Neural cell (in vitro differentiated cells): ENCODE data around the gene RPS19BP1. TPM values are rescaled to one million over a fixed set of nuclear protein-coding genes. Genes with fewer than 3 reads are reported as not detected.

Experiments used
- H2AFZ ChIP-seq: fragments of 200-600, 300-800 bp; sonication (generic), shearing (Covaris generic); 2 replicates; pipeline ENCODE4 v1.6.0; 2014; ENCODE audit warnings: low read depth, mild to moderate bottlenecking, antibody characterized with exemption, low read length, moderate library complexity
- H3F3A ChIP-seq: fragments of 200-600 bp; shearing (Covaris generic); 2 replicates; pipeline ENCODE4 v1.6.1; 2016; ENCODE audit warnings: mild to moderate bottlenecking, moderate library complexity, mixed read lengths, antibody characterized with exemption, low read length; ENCODE audit not compliant: insufficient read depth, poor library complexity, severe bottlenecking
- H3K27ac ChIP-seq: fragments of 200-600, 300-800 bp; sonication (generic), shearing (Covaris generic); 2 replicates; pipeline ENCODE4 v1.5.1; 2014; ENCODE audit warnings: mild to moderate bottlenecking, low read length, moderate library complexity
- H3K27me3 ChIP-seq: fragments of 300-800, 200-600 bp; sonication (generic), shearing (Covaris generic); 2 replicates; pipeline ENCODE4 v1.6.0; 2014; ENCODE audit warnings: mild to moderate bottlenecking, low read depth, low read length, moderate library complexity; ENCODE audit not compliant: insufficient read depth
- H3K36me3 ChIP-seq: fragments of 300-800, 200-600 bp; sonication (generic), shearing (Covaris generic); 2 replicates; pipeline ENCODE4 v1.5.1; 2014; ENCODE audit warnings: mild to moderate bottlenecking, antibody characterized with exemption, low read length, moderate library complexity; ENCODE audit not compliant: insufficient read depth
- H3K4me2 ChIP-seq: fragments of 300-800, 200-600 bp; sonication (generic), shearing (Covaris generic); 2 replicates; pipeline ENCODE4 v1.6.0; 2014; ENCODE audit warnings: mild to moderate bottlenecking, low read length
- H3K4me3 ChIP-seq: fragments of 300-800, 200-600 bp; sonication (generic), shearing (Covaris generic); 2 replicates; pipeline ENCODE4 v1.5.1; 2014; ENCODE audit warnings: mild to moderate bottlenecking, low read length, moderate library complexity
- H3K79me2 ChIP-seq: fragments of 200-600 bp; shearing (Covaris generic); replicated peaks from 2 replicates; pipeline ENCODE4 v1.6.0; 2014; ENCODE audit warnings: mild to moderate bottlenecking, low read length, moderate library complexity; ENCODE audit not compliant: insufficient read depth
- H3K9ac ChIP-seq: fragments of 300-800, 200-600 bp; sonication (generic), shearing (Covaris generic); 2 replicates; pipeline ENCODE4 v1.6.1; 2016; ENCODE audit warnings: mild to moderate bottlenecking, low read length, mixed read lengths
- H3K9me2 ChIP-seq: fragments of 200-600 bp; shearing (Covaris generic); 2 replicates; pipeline ENCODE4 v1.6.1; 2016; ENCODE audit warnings: mild to moderate bottlenecking, low read length, mixed read lengths; ENCODE audit not compliant: insufficient read depth
- H3K9me3 ChIP-seq: fragments of 200-600, 300-800 bp; sonication (generic), shearing (Covaris generic); 2 replicates; pipeline ENCODE4 v1.6.1; 2016; ENCODE audit warnings: mild to moderate bottlenecking, mixed run types, low read length, moderate library complexity, mixed read lengths
- H4K20me1 ChIP-seq: fragments of 200-600 bp; shearing (Covaris generic); 2 replicates; pipeline ENCODE4 v1.6.1; 2016; ENCODE audit warnings: mild to moderate bottlenecking, mixed run types; ENCODE audit not compliant: insufficient read depth
- EP300 ChIP-seq: fragments of 450-650 bp; conservative IDR thresholded peaks from 2 replicates; pipeline ENCODE4 v1.6.1; 2014; ENCODE audit warnings: antibody characterized with exemption, mild to moderate bottlenecking, moderate library complexity; ENCODE audit not compliant: poor library complexity, severe bottlenecking
- EZH2 ChIP-seq: fragments of 200-600, 300-800 bp; shearing (Covaris generic), sonication (generic); IDR thresholded peaks from 2 replicates; pipeline ENCODE4 v1.6.1; 2014; ENCODE audit warnings: antibody characterized with exemption, low read length, borderline replicate concordance, mild to moderate bottlenecking; ENCODE audit not compliant: insufficient read depth, poor library complexity, severe bottlenecking
- MXI1 ChIP-seq: fragments of 450-650 bp; conservative IDR thresholded peaks from 2 replicates; pipeline ENCODE4 v1.6.1; 2014; ENCODE audit warnings: antibody characterized with exemption, mild to moderate bottlenecking; ENCODE audit not compliant: poor library complexity, severe bottlenecking
- POLR2AphosphoS5 ChIP-seq: IDR thresholded peaks from 2 replicates; pipeline ENCODE4 v1.6.1; 2012
- RAD21 ChIP-seq: fragments of 450-650 bp; conservative IDR thresholded peaks from 2 replicates; pipeline ENCODE4 v1.6.1; 2014; ENCODE audit warnings: antibody characterized with exemption, mild to moderate bottlenecking, moderate library complexity
- SMC3 ChIP-seq: fragments of 450-650 bp; conservative IDR thresholded peaks from 2 replicates; pipeline ENCODE4 v1.6.1; 2014; ENCODE audit warnings: antibody characterized with exemption, mild to moderate bottlenecking, moderate library complexity; ENCODE audit not compliant: poor library complexity
- TAF1 ChIP-seq: IDR thresholded peaks from 2 replicates; pipeline ENCODE4 v1.6.1; 2012; ENCODE audit warnings: low read depth
- polyA plus RNA-seq: library from polyadenylated mRNA; depleted of rRNA; stranded (reverse); fragments of >200 nt; gene quantifications from 2 replicates; pipeline ENCODE4 v1.2.3, GENCODE V29; 2014
- TF ChIP-seq, protein P1 (sequence below): IDR thresholded peaks from 2 replicates; pipeline ENCODE4 v1.6.1; 2012; ENCODE audit warnings: borderline replicate concordance
- TF ChIP-seq, protein P2 (sequence below): fragments of 450-650 bp; IDR thresholded peaks from 2 replicates; pipeline ENCODE4 v1.5.1; 2014; ENCODE audit warnings: antibody characterized with exemption, mild to moderate bottlenecking, moderate library complexity; ENCODE audit not compliant: poor library complexity, severe bottlenecking

RPS19BP1 gene
- polyA plus RNA-seq, 1 donor from 2014 or later: 164 TPM

- TF ChIP-seq, protein P1, sequence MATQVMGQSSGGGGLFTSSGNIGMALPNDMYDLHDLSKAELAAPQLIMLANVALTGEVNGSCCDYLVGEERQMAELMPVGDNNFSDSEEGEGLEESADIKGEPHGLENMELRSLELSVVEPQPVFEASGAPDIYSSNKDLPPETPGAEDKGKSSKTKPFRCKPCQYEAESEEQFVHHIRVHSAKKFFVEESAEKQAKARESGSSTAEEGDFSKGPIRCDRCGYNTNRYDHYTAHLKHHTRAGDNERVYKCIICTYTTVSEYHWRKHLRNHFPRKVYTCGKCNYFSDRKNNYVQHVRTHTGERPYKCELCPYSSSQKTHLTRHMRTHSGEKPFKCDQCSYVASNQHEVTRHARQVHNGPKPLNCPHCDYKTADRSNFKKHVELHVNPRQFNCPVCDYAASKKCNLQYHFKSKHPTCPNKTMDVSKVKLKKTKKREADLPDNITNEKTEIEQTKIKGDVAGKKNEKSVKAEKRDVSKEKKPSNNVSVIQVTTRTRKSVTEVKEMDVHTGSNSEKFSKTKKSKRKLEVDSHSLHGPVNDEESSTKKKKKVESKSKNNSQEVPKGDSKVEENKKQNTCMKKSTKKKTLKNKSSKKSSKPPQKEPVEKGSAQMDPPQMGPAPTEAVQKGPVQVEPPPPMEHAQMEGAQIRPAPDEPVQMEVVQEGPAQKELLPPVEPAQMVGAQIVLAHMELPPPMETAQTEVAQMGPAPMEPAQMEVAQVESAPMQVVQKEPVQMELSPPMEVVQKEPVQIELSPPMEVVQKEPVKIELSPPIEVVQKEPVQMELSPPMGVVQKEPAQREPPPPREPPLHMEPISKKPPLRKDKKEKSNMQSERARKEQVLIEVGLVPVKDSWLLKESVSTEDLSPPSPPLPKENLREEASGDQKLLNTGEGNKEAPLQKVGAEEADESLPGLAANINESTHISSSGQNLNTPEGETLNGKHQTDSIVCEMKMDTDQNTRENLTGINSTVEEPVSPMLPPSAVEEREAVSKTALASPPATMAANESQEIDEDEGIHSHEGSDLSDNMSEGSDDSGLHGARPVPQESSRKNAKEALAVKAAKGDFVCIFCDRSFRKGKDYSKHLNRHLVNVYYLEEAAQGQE: no peak
- TF ChIP-seq TAF1: no peak
Observed at GRCh38 chr22:39575552-39575825, 42.9 kb upstream of the RPS19BP1 start (continued).

- H3K9ac ChIP-seq: no peak overlapping the region
- no peak overlapping the region for H3K4me3 ChIP-seq
- H3K4me2 ChIP-seq: no peak overlapping the region
Observed at GRCh38 chr22:39574779-39575551, 42.4 kb upstream of the RPS19BP1 start.

GRCh38 chr22:39571538-39571937 lies 39.0 kb upstream of the RPS19BP1 start:
- no peaks in the 10 kb centered on the region for H3K9me3 ChIP-seq
- no peak overlapping the region for H3K27ac ChIP-seq
- H3K27me3 ChIP-seq: no peaks in the 10 kb centered on the region
- no peak overlapping the region for H2AFZ ChIP-seq
- no peak overlapping the region for H3K9ac ChIP-seq
- no peaks in the 10 kb centered on the region for H3F3A ChIP-seq
- TF ChIP-seq TAF1 (no peak), POLR2AphosphoS5 (no peak), EP300 (no peak), RAD21 (no peak), SMC3 (no peak), MXI1 (no peak), EZH2 (no peak)
- TF ChIP-seq, protein P2, sequence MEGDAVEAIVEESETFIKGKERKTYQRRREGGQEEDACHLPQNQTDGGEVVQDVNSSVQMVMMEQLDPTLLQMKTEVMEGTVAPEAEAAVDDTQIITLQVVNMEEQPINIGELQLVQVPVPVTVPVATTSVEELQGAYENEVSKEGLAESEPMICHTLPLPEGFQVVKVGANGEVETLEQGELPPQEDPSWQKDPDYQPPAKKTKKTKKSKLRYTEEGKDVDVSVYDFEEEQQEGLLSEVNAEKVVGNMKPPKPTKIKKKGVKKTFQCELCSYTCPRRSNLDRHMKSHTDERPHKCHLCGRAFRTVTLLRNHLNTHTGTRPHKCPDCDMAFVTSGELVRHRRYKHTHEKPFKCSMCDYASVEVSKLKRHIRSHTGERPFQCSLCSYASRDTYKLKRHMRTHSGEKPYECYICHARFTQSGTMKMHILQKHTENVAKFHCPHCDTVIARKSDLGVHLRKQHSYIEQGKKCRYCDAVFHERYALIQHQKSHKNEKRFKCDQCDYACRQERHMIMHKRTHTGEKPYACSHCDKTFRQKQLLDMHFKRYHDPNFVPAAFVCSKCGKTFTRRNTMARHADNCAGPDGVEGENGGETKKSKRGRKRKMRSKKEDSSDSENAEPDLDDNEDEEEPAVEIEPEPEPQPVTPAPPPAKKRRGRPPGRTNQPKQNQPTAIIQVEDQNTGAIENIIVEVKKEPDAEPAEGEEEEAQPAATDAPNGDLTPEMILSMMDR: no peak
- TF ChIP-seq, protein P1: no peak
- H3K4me2 ChIP-seq: no peak overlapping the region
- no peaks in the 10 kb centered on the region for H3K9me2 ChIP-seq
- H3K36me3 ChIP-seq: no peaks in the 10 kb centered on the region
- no peaks in the 10 kb centered on the region for H3K79me2 ChIP-seq
- H4K20me1 ChIP-seq: no peaks in the 10 kb centered on the region
- no peak overlapping the region for H3K4me3 ChIP-seq

More at GRCh38 chr22:39574779-39575551, 42.4 kb upstream of the RPS19BP1 start:
- no peaks in the 10 kb centered on the region for H3F3A ChIP-seq
- no peak for TF ChIP-seq RAD21
- no peak for TF ChIP-seq SMC3
- no peak for TF ChIP-seq TAF1
- TF ChIP-seq EP300: no peak
- TF ChIP-seq, protein P2: no peak
- no peak for TF ChIP-seq MXI1
- H3K9me3 ChIP-seq: no peaks in the 10 kb centered on the region
- no peak overlapping the region for H2AFZ ChIP-seq
- H3K27me3 ChIP-seq: no peaks in the 10 kb centered on the region
- no peaks in the 10 kb centered on the region for H3K79me2 ChIP-seq
- H3K9me2 ChIP-seq: no peaks in the 10 kb centered on the region
- H4K20me1 ChIP-seq: no peaks in the 10 kb centered on the region
- no peak overlapping the region for H3K27ac ChIP-seq
- no peaks in the 10 kb centered on the region for H3K36me3 ChIP-seq
